ENCODE results near the gene NCS1. TPM values are rescaled to one million over a fixed set of nuclear protein-coding genes. Genes with fewer than 3 reads are reported as not detected.

NCS1 gene
- total RNA-seq, 1 donor from 2014 or later: 126 TPM

- H3K4me1 ChIP-seq (ENCODE audit: insufficient read depth, low read length): no peaks in the 10 kb centered on the region
Observed at GRCh38 chr9:130285271-130285670, 113.1 kb downstream of the NCS1 start.

GRCh38 chr9:130286072-130286770, 114.0 kb downstream of the NCS1 start:
- Histone ChIP-seq H2AFZ (ENCODE audit: low read depth, low read length) (no peak overlapping the region), H4K20me1 (ENCODE audit: insufficient read depth, low read length) (no peaks in the 10 kb centered on the region), H3K79me2 (ENCODE audit: insufficient read depth, low read length) (no peaks in the 10 kb centered on the region), H3K9ac (ENCODE audit: low read length) (no peak overlapping the region), H3K4me2 (ENCODE audit: low read length) (no peak overlapping the region), H3K4me3 (ENCODE audit: insufficient read depth, low read depth, low read length) (no peak overlapping the region), H3K27ac (ENCODE audit: low read depth, low read length) (no peak overlapping the region), H3K27me3 (ENCODE audit: insufficient read depth, low read length) (peaks cover 33% of the 10 kb centered on the region), H3K4me1 (ENCODE audit: insufficient read depth, low read length) (no peaks in the 10 kb centered on the region), H3K9me3 (ENCODE audit: insufficient read depth, low read depth, low read length) (no peaks in the 10 kb centered on the region), H3K36me3 (ENCODE audit: insufficient read depth, low read length) (no peaks in the 10 kb centered on the region)
- H3K4me1 Mint-ChIP-seq (ENCODE audit: low read depth, unreplicated experiment): peaks cover 6% of the 10 kb centered on the region
- H3K27me3 Mint-ChIP-seq (ENCODE audit: low read depth, unreplicated experiment): peaks cover 66% of the 10 kb centered on the region
- DNase-seq (ENCODE audit: low read depth): no peak
- H3K36me3 Mint-ChIP-seq (ENCODE audit: low read depth, unreplicated experiment): peaks cover 5% of the 10 kb centered on the region
- H3K27ac Mint-ChIP-seq (ENCODE audit: unreplicated experiment): no peak overlapping the region
- no peak overlapping the region for H3K4me3 Mint-ChIP-seq (ENCODE audit: unreplicated experiment)
- no peak for FAIRE-seq
- TF ChIP-seq CTCF (IDR thresholded peaks at IDR 0.05; ENCODE audit: insufficient read depth, low read depth, low read length) (no peak), EZH2 (IDR thresholded peaks at IDR 0.05; ENCODE audit: insufficient read depth, low read length) (no peak)
- H3K9me3 Mint-ChIP-seq (ENCODE audit: unreplicated experiment): peaks cover 3% of the 10 kb centered on the region

More at GRCh38 chr9:130285271-130285670, 113.1 kb downstream of the NCS1 start:
- Histone ChIP-seq H3K9me3 (ENCODE audit: insufficient read depth, low read depth, low read length) (no peaks in the 10 kb centered on the region), H3K36me3 (ENCODE audit: insufficient read depth, low read length) (no peaks in the 10 kb centered on the region), H3K4me2 (ENCODE audit: low read length) (no peak overlapping the region), H3K4me3 (ENCODE audit: insufficient read depth, low read depth, low read length) (no peak overlapping the region), H4K20me1 (ENCODE audit: insufficient read depth, low read length) (no peaks in the 10 kb centered on the region), H3K27me3 (ENCODE audit: insufficient read depth, low read length) (peaks cover 30% of the 10 kb centered on the region), H3K9ac (ENCODE audit: low read length) (no peak overlapping the region), H3K27ac (ENCODE audit: low read depth, low read length) (no peak overlapping the region), H3K79me2 (ENCODE audit: insufficient read depth, low read length) (no peaks in the 10 kb centered on the region), H2AFZ (ENCODE audit: low read depth, low read length) (no peak overlapping the region)
- DNase-seq (ENCODE audit: low read depth) (no peak), FAIRE-seq (no peak)
- TF ChIP-seq EZH2 (IDR thresholded peaks at IDR 0.05; ENCODE audit: insufficient read depth, low read length): no peak
- TF ChIP-seq CTCF (IDR thresholded peaks at IDR 0.05; ENCODE audit: insufficient read depth, low read depth, low read length): no peak
- Mint-ChIP-seq H3K27ac (ENCODE audit: unreplicated experiment) (no peak overlapping the region), H3K36me3 (ENCODE audit: low read depth, unreplicated experiment) (peaks cover 5% of the 10 kb centered on the region), H3K4me1 (ENCODE audit: low read depth, unreplicated experiment) (peaks cover under 1% of the 10 kb centered on the region), H3K27me3 (ENCODE audit: low read depth, unreplicated experiment) (peaks cover 65% of the 10 kb centered on the region), H3K9me3 (ENCODE audit: unreplicated experiment) (peaks cover 3% of the 10 kb centered on the region), H3K4me3 (ENCODE audit: unreplicated experiment) (no peak overlapping the region)

Other genes starting within 250 kb of the NCS1 start
- gene FNBP1, start 129.2 kb upstream of the NCS1 start, total RNA-seq: 60.9 and 63.5 TPM in 2 replicates
- 58.7 and 62.3 TPM in 2 replicates for gene GPR107, start 118.5 kb upstream of the NCS1 start, total RNA-seq
- gene HMCN2, start 93.4 kb downstream of the NCS1 start, total RNA-seq: 1.6 and 3.2 TPM in 2 replicates

All from astrocyte (in vitro differentiated cells and primary cell).